IMR-90 (cell line): ENCODE measurements around the gene MIB1. TPM values are rescaled to one million over a fixed set of nuclear protein-coding genes. Genes with fewer than 3 reads are reported as not detected.

Experiments
- ATAC-seq: fragments of 200-7000 bp; cut with Tn5 transposase; 2 replicates; pipeline ENCODE4 v1.9.1; 2020; ENCODE audit warnings: low read depth, mild to moderate bottlenecking, moderate library complexity
- BruUV-seq: library from RNA; stranded (reverse); fragments of 400-500 nt; replicated peaks from 2 replicates; lab custom pipeline; 2021; lab: Mats Ljungman, UMichigan
- CTCF ChIA-PET: fragments of 300-600 bp; formaldehyde crosslinking; extraction: SDS; loops from one replicate; lab custom pipeline; 2021; ENCODE audit warnings: antibody characterized with exemption; lab: Yijun Ruan, JAX
- POLR2A ChIA-PET: fragments of 300-600 bp; sonication (Branson Sonifier 250); formaldehyde crosslinking; loops from one replicate; lab custom pipeline; 2022; ENCODE audit warnings: antibody characterized with exemption; ENCODE audit not compliant: unreplicated experiment; lab: Charles Lee
- DNase-seq: peaks from one replicate; pipeline ENCODE4 v3.0.0; 2013
- H2AFZ ChIP-seq: replicated peaks from 2 replicates; pipeline ENCODE3; 2013; ENCODE audit warnings: low read length, mild to moderate bottlenecking; ENCODE audit not compliant: poor library complexity
- H2AK5ac ChIP-seq: 2 replicates; pipeline ENCODE4 v1.6.1; 2013; ENCODE audit warnings: low read depth, low read length, inconsistent platforms
- H2AK9ac ChIP-seq: replicated peaks from 2 replicates; pipeline ENCODE3; 2013; ENCODE audit warnings: mild to moderate bottlenecking, low read depth, low read length, moderate library complexity; ENCODE audit not compliant: poor library complexity
- H2BK120ac ChIP-seq: 2 replicates; pipeline ENCODE4 v1.6.1; 2013; ENCODE audit warnings: low read depth, low read length, inconsistent platforms
- H2BK15ac ChIP-seq: 3 replicates; pipeline ENCODE4 v1.6.1; 2013; ENCODE audit warnings: low read depth, low read length, inconsistent platforms
- H2BK20ac ChIP-seq: 2 replicates; pipeline ENCODE4 v1.6.1; 2013; ENCODE audit warnings: low read depth, mild to moderate bottlenecking, inconsistent platforms, low read length, moderate library complexity
- H2BK5ac ChIP-seq: 2 replicates; pipeline ENCODE4 v1.6.1; 2013; ENCODE audit warnings: mild to moderate bottlenecking, low read depth, low read length, inconsistent platforms; ENCODE audit not compliant: poor library complexity, severe bottlenecking
- H3K14ac ChIP-seq: replicated peaks from 2 replicates; pipeline ENCODE4 v1.6.1; 2013; ENCODE audit warnings: low read depth, low read length, inconsistent platforms
- H3K18ac ChIP-seq: 2 replicates; pipeline ENCODE4 v1.6.1; 2013; ENCODE audit warnings: low read depth, low read length, control low read depth
- H3K23ac ChIP-seq: 2 replicates; pipeline ENCODE4 v1.6.1; 2013; ENCODE audit warnings: low read depth, low read length, inconsistent platforms
- H3K27ac ChIP-seq: 2 replicates; pipeline ENCODE4 v1.5.1; 2013; ENCODE audit warnings: mild to moderate bottlenecking, control low read depth, low read length; ENCODE audit not compliant: insufficient read depth
- H3K27me3 ChIP-seq: 2 replicates; pipeline ENCODE4 v1.6.1; 2013; ENCODE audit warnings: low read length; ENCODE audit not compliant: control insufficient read depth, insufficient read depth
- H3K36me3 ChIP-seq: 2 replicates; pipeline ENCODE4 v1.6.1; 2013; ENCODE audit warnings: low read length, mixed read lengths; ENCODE audit not compliant: control insufficient read depth, insufficient read depth
- H3K4ac ChIP-seq: 2 replicates; pipeline ENCODE4 v1.6.1; 2013; ENCODE audit warnings: low read depth, low read length, inconsistent platforms
- H3K4me1 ChIP-seq: 2 replicates; pipeline ENCODE4 v1.6.1; 2013; ENCODE audit warnings: low read length, mixed read lengths; ENCODE audit not compliant: control insufficient read depth, insufficient read depth
- H3K4me2 ChIP-seq: 2 replicates; pipeline ENCODE4 v1.6.1; 2013; ENCODE audit warnings: low read depth, mild to moderate bottlenecking, control low read depth, low read length, moderate library complexity
- H3K4me3 ChIP-seq: 2 replicates; pipeline ENCODE4 v1.5.1; 2013; ENCODE audit warnings: low read depth, mild to moderate bottlenecking, control low read depth, low read length, moderate library complexity; ENCODE audit not compliant: insufficient read depth
- H3K56ac ChIP-seq: 2 replicates; pipeline ENCODE4 v1.6.1; 2013; ENCODE audit warnings: low read length, inconsistent platforms; ENCODE audit not compliant: insufficient read depth; ENCODE audit errors: extremely low read depth
- H3K79me1 ChIP-seq, 2 experiments: 2 replicates each; pipeline ENCODE4 v1.6.1; 2013; ENCODE audit warnings: low read length in 2 of 2, inconsistent platforms in 1 of 2, low read depth in 1 of 2
- H3K9ac ChIP-seq: 2 replicates; pipeline ENCODE4 v1.6.1; 2013; ENCODE audit warnings: low read depth, low read length, control low read depth
- H3K9me1 ChIP-seq: 2 replicates; pipeline ENCODE4 v1.6.1; 2013; ENCODE audit warnings: low read length, inconsistent platforms; ENCODE audit not compliant: insufficient read depth
- H3K9me3 ChIP-seq: 2 replicates; pipeline ENCODE4 v1.6.1; 2013; ENCODE audit warnings: low read length; ENCODE audit not compliant: control insufficient read depth, insufficient read depth
- H4K20me1 ChIP-seq: 2 replicates; pipeline ENCODE4 v1.6.1; 2013; ENCODE audit warnings: low read length, inconsistent platforms; ENCODE audit not compliant: insufficient read depth
- H4K5ac ChIP-seq: 2 replicates; pipeline ENCODE4 v1.6.1; 2013; ENCODE audit warnings: mild to moderate bottlenecking, low read depth, low read length, control low read depth
- H4K8ac ChIP-seq, 2 experiments: 2 replicates each; pipeline ENCODE4 v1.6.1; 2013; ENCODE audit warnings: low read depth in 2 of 2, low read length in 2 of 2, control low read depth in 1 of 2, inconsistent platforms in 1 of 2
- H4K91ac ChIP-seq: 2 replicates; pipeline ENCODE4 v1.6.1; 2013; ENCODE audit warnings: low read depth, low read length, inconsistent platforms; ENCODE audit not compliant: insufficient read depth
- BHLHE40 ChIP-seq: fragments of 150-350 bp; IDR thresholded peaks from 2 replicates; pipeline ENCODE4 v1.6.1; 2016; ENCODE audit warnings: mild to moderate bottlenecking, low read depth, low read length
- CEBPB ChIP-seq: IDR thresholded peaks from 2 replicates; pipeline ENCODE4 v1.6.1; 2012; ENCODE audit warnings: low read depth, low read length, improper control_type of control experiment
- CHD1 ChIP-seq: IDR thresholded peaks from 2 replicates; pipeline ENCODE4 v1.6.1; 2012; ENCODE audit warnings: low read depth, low read length, improper control_type of control experiment
- CTCF ChIP-seq: conservative IDR thresholded peaks from 2 replicates; pipeline ENCODE4 v1.5.1; 2012; ENCODE audit warnings: mild to moderate bottlenecking, low read depth, low read length, improper control_type of control experiment
- ELK1 ChIP-seq: fragments of 150-350 bp; IDR thresholded peaks from 2 replicates; pipeline ENCODE4 v1.6.1; 2016; ENCODE audit warnings: low read depth, mild to moderate bottlenecking, low read length, moderate library complexity, borderline replicate concordance
- FOS ChIP-seq: fragments of 150-350 bp; IDR thresholded peaks from 2 replicates; pipeline ENCODE4 v1.6.1; 2016; ENCODE audit warnings: low read depth, low read length
- MAFK ChIP-seq: IDR thresholded peaks from 2 replicates; pipeline ENCODE4 v1.6.1; 2012; ENCODE audit warnings: low read depth, low read length, improper control_type of control experiment
- MAZ ChIP-seq: IDR thresholded peaks from 2 replicates; pipeline ENCODE4 v1.6.1; 2012; ENCODE audit warnings: low read depth, mild to moderate bottlenecking, low read length, improper control_type of control experiment, moderate library complexity, borderline replicate concordance
- MXI1 ChIP-seq: IDR thresholded peaks from 2 replicates; pipeline ENCODE4 v1.6.1; 2012; ENCODE audit warnings: low read depth, mild to moderate bottlenecking, low read length, moderate library complexity, borderline replicate concordance
- NFE2L2 ChIP-seq: fragments of 150-350 bp; IDR thresholded peaks from 2 replicates; pipeline ENCODE4 v1.6.1; 2016; ENCODE audit warnings: low read depth, mild to moderate bottlenecking, low read length
- POLR2A ChIP-seq: IDR thresholded peaks from 2 replicates; pipeline ENCODE4 v1.6.1; 2012; ENCODE audit warnings: mild to moderate bottlenecking, low read depth, low read length
- RAD21 ChIP-seq: IDR thresholded peaks from 2 replicates; pipeline ENCODE4 v1.6.1; 2012; ENCODE audit warnings: low read length, improper control_type of control experiment
- RCOR1 ChIP-seq: IDR thresholded peaks from 2 replicates; pipeline ENCODE4 v1.6.1; 2012; ENCODE audit warnings: mild to moderate bottlenecking, low read length, improper control_type of control experiment; ENCODE audit not compliant: insufficient replicate concordance
- RFX5 ChIP-seq: IDR thresholded peaks from 2 replicates; pipeline ENCODE4 v1.8.0; 2012; ENCODE audit warnings: low read depth, mild to moderate bottlenecking, low read length, moderate library complexity
- SMC3 ChIP-seq: fragments of 150-350 bp; IDR thresholded peaks from 2 replicates; pipeline ENCODE4 v1.6.1; 2016; ENCODE audit warnings: low read depth, mild to moderate bottlenecking, antibody characterized with exemption, low read length, moderate library complexity
- USF2 ChIP-seq: fragments of 150-350 bp; IDR thresholded peaks from 2 replicates; pipeline ENCODE4 v1.6.1; 2017; ENCODE audit warnings: mild to moderate bottlenecking, antibody characterized with exemption, low read length, low read depth
- dilution Hi-C: fragments of 300-500 bp; cut with HindIII; formaldehyde crosslinking; loops from one replicate; pipeline ENCODE4 v1.14.3; 2018; ENCODE audit warnings: low sequenced_read_pairs; ENCODE audit not compliant: unreplicated experiment
- in situ Hi-C: fragments of 300-500 bp; cut with MboI; formaldehyde crosslinking; loops from 3 replicates; pipeline ENCODE4 v1.14.3; 2019; ENCODE audit warnings: low sequenced_read_pairs, inconsistent platforms, mixed read lengths
- intact Hi-C: fragments of 100-400 bp; cut with micrococcal nuclease; formaldehyde crosslinking; loops from 2 replicates; pipeline ENCODE4 v1.10.0; 2022
- polyA plus RNA-seq, 3 experiments: library from polyadenylated mRNA; depleted of rRNA; stranded (reverse); fragments of >200 nt; gene quantifications; 2 replicates each; pipeline ENCODE4 v1.2.3, GENCODE V29; 2012; ENCODE audit warnings: low replicate concordance in 1 of 3
- total RNA-seq: library from RNA; depleted of rRNA; stranded (reverse); fragments of >200 nt; gene quantifications from 2 replicates; pipeline ENCODE4 v1.2.3, GENCODE V29; 2012

The MIB1 gene
- total and polyA plus RNA-seq, 2 of the 4 experiments (the other 2 are of a cell fraction), result 5.9 to 80.1 TPM

- Histone ChIP-seq H3K18ac (no peak overlapping the region), H2BK5ac (no peak overlapping the region), H3K14ac (no peak overlapping the region), H4K20me1 (no peaks in the 10 kb centered on the region), H3K27me3 (peaks cover 33% of the 10 kb centered on the region), H3K36me3 (no peaks in the 10 kb centered on the region), H3K27ac (no peak overlapping the region), H3K9ac (no peak overlapping the region), H2AK9ac (no peak overlapping the region), H4K8ac (no peak overlapping the region), H2BK120ac (no peak overlapping the region), H2BK15ac (no peak overlapping the region), H3K9me3 (no peaks in the 10 kb centered on the region), H3K56ac (no peak overlapping the region), H4K91ac (no peak overlapping the region), H4K5ac (no peak overlapping the region), H2AK5ac (no peak overlapping the region), H3K23ac (no peak overlapping the region), H2AFZ (no peak overlapping the region), H3K9me1 (no peaks in the 10 kb centered on the region), H3K4me3 (no peak overlapping the region), H2BK20ac (no peak overlapping the region), H3K4me1 (no peaks in the 10 kb centered on the region), H3K4me2 (no peak overlapping the region), H3K4ac (no peak overlapping the region), H3K79me1 (no peaks in the 10 kb centered on the region)
- ATAC-seq (peak; percentile 37), DNase-seq (no peak)
- in situ Hi-C loops, result loop anchor here (10.0 to 25.0 kb wide), 3 partner anchors 656 to 1079 kb away; no protein-coding TSS in a partner anchor
- ChIA-PET CTCF (interaction anchor here (0.7 kb wide), 1 partner anchor 18 kb away, joined by 6 read pairs; no protein-coding TSS in a partner anchor), POLR2A (no interaction called here)
- BruUV-seq, result no TSS peak
- intact Hi-C loops, result no loop called here
- dilution Hi-C loops, result no loop called here
- no peak for TF ChIP-seq POLR2A
- no peak for TF ChIP-seq CHD1
- TF ChIP-seq CTCF, result no peak
- no peak for TF ChIP-seq RAD21
- no peak for TF ChIP-seq USF2
- TF ChIP-seq RCOR1, result no peak
- no peak for TF ChIP-seq RFX5
- TF ChIP-seq NFE2L2, result no peak
- no peak for TF ChIP-seq MAFK
- no peak for TF ChIP-seq ELK1
- TF ChIP-seq FOS, result no peak
- TF ChIP-seq MXI1, result no peak
- no peak for TF ChIP-seq SMC3
- no peak for TF ChIP-seq CEBPB
- TF ChIP-seq BHLHE40, result no peak
- no peak for TF ChIP-seq MAZ
Measured at GRCh38 chr18:21908711-21909110, 168.1 kb downstream of the MIB1 start.
